ENCODE data around the gene RHCE.
"Not testable (repeated sequence)": the region's sequence is repeated elsewhere in the genome, so short reads cannot be mapped to it uniquely, and the experiment has no call there.

RHCE gene

DNA sequence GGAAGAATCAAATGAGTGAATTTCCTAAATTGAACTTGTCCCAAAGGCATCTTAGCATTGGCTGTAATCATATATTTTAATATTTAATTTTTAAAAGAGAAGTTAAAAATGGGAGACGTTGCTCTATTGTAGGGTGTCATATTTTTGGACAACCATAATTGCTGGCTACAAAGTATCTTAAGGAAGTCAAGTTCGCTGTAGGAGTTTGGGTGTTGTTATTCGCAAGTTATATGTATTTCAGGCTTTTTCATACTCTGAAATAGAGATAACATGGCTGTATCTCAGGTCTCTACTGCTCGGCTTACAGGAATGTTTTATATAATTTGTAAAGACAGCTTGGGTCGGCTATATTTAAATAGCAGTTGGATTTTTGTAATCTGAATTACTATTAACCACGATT, 81.6 kb downstream of the RHCE start:
- no peak for DNase-seq

DNA sequence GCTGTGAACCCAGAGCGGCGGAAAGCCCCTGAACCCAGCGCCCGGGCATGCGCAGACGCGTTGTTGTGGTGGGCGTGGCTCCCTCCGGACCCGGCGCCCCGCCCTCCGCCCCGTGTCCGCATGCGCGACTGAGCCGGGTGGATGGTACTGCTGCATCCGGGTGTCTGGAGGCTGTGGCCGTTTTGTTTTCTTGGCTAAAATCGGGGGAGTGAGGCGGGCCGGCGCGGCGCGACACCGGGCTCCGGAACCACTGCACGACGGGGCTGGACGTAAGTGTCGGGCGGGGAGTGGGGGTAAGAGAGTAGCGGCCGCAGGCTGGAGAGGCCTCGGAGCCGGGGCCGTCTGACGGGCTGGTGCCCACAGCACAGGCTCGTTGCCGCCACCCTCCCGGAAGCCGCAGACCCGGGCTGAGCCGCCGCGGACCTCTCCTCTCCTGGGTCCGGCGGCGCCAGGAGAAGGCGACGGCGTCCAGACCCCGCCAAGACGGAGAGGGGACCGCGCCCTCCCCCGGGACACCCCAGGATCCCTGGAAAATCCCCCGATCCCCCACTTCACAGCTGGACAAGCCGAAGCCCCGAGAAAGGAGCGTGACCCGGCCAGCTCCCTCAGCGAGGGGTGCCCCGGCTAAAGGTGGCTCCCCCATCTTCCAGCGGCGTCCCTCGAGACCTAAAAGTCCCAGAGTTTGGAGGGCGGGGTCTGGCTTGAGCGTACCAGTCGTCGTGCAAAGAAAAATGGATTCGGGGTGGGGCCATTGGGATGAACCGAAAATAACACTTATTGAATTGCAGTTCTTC, 82.2 kb downstream of the RHCE start, which contains the start of gene TMEM50A:
TSS of gene TMEM50A (plus strand) at position 147 of the 794 bp plus-strand sequence. CDS start 2,153 bp downstream, outside the sequence.
- DNase-seq: peak; percentile 20 to 67

DNA sequence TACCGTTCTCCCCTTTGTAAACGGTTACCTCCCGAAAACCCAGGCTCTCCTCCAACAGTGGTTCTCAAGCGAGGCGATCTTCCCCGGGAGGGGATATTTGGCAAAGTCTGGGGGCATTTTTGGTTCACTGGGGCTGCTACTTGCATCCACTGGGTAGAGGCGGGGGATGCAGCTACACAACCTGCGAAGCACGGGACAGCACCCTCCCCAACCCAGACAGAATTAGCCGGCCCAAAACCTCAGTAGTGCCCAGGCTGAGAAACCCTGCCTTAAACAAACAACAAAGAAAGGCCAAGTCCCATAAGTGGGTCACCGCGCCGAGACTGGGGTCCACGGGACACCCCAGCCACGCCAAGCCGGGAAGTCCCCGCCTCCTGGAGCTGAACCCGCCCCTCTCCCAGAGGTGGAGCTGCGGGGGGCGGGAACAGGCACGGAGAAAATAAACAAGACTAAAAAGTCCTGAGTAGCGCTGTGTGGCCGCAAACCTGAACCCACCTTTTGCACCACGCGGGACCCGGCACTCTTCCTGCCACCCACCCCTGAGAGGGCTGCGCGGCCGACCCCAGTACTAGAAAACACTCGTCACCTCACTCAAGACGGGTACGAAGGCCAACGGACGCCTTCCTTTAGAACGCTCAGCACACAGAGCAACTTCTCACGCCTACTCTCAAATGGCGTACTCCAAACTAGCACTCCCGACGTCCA, 83.0 kb downstream of the RHCE start:
- not testable (repeated sequence) for DNase-seq

DNA sequence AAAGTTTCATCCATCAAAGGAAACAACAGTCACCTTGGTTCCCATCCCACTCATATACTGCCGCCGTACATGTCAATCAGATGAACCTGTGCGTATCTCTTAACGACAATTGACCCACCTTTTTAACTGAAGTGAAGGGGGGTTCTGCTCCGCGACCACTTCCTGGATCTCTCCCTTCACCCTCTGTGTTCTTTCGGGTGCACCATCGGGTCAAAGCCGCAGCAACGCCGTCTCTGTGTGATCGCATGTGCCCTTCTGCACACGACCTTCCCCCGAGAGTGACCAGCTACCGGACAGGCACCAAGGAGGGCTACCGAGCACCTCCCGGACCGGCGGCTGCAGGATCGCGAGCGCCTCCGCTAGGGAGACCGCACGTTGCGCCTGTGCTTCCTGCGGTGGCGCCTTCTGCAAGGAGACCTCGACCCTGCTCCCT, 83.7 kb downstream of the RHCE start:
- not testable (repeated sequence) for DNase-seq

DNA sequence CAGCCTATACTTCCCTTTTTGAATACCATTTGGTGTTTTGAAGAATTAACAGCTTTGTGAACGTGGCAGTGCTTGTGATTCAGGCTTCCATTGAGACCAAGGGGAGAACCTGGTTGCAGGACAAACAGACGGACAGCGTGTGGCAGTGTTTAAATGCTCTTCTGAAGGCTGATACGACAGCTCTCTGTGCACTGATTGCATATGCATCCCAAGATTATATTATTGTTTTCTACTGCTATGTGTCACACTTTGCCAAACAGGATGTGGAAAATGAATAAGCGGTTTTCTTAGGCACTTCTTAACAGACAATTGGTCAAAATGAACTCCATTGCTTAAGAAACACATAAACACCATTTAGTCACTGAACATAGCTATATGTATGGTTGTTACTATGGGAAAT, 90.7 kb downstream of the RHCE start:
- DNase-seq: not testable (repeated sequence)

DNA sequence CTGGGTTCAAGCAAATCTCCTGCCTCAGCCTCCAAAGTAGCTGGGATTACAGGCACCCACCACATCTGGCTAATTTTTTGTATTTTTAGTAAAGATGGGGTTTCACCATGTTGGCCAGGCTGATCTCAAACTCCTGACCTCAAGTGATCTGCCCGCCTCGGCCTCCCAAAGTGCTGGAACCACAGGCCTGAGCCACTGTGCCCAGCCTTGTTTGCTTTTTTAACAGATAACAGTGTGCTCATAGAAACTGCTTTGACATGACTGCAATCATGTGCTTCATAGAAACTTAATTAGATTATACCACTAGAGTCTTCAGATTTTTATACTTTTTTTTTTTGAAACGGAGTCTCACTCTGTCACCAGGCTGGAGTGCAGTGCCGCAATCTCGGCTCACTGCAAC, 91.3 kb downstream of the RHCE start:
- not testable (repeated sequence) for DNase-seq

DNA sequence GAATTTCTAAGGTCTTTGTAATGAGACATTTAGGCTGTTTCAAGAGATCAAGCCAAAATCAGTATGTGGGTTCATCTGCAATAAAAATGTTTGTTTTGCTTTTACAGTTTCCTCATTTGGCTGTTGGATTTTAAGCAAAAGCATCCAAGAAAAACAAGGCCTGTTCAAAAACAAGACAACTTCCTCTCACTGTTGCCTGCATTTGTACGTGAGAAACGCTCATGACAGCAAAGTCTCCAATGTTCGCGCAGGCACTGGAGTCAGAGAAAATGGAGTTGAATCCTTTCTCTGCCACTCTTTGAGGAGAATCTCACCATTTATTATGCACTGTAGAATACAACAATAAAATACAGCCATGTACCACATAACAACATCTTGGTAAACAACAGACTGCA, 91.8 kb downstream of the RHCE start:
- not testable (repeated sequence) for DNase-seq

DNA sequence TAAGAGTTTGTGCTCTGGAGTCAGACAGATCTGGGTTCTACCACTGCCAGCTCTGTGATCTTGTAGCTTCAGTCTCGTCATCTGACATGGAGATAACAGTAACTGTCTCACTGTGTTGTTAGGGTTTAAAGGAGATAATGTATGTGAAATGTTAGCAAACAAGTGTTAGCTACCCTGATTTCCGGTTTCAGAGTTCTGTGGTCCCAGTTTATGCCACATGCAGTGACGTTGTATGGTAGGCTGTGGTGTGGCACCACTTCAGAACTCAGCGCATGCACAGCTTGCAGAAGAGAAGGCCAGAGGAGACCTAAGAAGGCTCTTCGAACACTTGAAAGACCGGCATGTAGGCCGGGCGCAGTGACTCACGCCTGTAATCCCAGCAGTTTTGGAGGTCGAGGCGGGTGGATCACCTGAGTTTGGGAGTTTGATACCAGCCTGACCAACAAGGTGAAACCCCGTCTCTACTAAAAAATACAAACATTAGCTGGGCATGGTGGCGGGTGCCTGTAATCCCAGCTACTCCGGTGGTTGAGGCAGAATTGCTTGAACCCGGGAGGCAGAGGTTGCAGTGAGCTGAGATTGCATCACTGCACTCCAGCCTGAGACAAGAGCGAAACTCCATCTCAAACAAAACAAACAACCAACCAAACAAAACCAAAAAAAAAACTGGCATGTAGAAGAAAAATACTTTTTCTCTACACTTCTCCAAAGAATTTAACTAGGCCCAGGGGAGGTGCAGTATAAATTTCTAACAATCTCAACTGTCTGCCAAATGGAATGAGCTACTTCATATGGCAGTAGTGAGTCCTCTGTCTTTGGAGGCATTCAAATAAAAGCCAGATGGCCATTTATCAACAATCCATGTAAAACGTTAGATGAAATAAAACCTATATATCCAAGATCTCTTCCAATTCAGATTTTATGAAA, 92.5 kb downstream of the RHCE start:
- DNase-seq: not testable (repeated sequence)

DNA sequence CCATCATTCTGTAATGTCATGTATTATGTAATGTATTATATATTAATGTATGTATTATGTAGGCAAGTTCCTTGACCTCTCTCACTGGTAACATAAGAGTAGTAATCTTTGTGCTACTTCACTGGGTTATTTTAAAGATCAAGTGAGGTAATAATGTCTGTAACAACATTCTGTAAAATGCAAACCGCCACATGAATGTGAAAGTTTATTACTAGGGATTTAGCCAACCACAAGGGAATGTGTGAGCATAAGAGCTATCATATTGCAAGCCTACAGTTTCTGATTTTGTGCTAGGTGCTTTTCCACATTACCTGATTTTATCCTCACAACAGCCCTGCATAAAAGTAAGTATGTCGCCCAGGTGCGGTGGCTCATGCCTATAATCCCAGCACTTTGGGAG, 96.2 kb downstream of the RHCE start:
- not testable (repeated sequence) for DNase-seq

DNA sequence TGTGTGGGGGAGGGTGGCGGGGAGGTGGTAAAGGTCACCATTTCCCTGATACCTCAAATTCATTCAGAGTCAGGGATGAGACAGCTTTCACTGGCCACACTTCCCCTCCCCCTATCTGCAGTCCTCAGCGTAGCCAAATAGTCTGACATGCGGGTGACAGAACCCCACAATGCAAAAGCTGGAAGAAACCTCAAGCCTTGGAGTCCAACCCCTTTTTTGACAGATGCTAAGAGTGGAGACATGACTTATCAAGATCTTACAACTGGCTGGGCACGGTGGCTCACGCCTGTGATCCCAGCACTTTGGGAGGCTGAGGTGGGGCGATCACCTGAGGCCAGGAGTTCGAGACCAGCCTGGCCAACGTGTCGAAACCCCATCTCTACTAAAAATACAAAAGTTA, 98.5 kb downstream of the RHCE start:
- DNase-seq: not testable (repeated sequence)

DNA sequence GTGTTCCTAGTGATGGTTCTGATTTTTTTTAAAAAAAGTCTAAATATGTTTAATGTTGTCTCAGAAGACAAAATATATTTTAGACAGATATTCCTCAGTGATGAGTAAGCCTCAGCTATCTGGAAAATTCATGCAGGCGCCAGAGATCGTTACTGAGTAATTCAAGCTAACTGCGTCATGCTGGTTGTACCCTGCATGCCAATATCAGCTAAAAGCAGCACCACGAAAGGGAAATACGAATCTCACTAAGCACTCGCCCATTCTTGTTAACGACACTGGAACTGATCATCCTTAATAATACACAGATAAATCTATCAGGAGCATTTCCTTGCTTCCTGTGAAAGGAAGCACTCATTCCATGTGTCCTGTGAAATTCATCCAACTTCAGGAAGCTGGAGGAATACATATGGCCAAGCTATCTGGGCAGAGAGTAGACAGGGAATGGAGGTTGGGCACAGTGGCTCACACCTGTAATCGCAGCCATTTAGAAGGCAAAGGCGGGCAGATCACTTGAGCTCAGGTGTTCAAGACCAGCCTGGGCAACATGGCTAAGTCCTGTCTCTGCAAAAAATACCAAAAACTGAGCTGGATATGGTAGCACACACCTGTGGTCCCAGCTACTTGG, 100.2 kb downstream of the RHCE start:
- not testable (repeated sequence) for DNase-seq

DNA sequence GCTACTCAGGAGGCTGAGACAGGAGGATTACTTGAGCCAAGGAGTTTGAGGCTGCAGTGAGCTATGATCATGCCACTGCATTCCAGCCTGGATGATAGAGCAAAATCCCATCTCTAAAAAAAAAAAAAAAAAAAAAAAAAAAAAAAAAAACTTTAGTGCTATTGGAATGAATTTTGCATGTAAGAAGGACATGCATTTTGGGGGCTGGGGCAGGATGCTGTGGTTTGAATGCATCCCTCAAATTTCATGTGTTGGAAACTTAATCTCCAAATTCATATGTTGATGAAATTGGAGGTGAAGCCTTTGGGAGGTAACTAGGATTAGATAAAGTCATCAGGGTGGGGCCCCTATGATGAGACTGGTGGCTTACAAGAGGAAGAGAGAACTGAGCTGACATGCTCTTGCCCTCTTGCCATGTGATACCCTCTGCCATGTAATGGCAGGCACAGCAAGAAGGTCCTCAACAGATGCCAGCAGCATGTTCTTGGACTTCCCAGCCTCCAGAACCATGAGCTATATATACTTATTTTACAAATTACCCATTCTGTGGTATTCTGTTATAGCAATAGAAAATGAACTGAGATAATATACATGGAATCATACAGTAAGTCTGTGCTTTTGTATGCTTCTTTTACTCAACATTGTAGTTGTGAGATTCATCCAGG, 107.7 kb downstream of the RHCE start:
- DNase-seq: not testable (repeated sequence)
